Measurements from ENCODE around the gene B4GALT6.

- TF ChIP-seq POLR2A (IDR thresholded peaks at IDR 0.05) (no peak), CTCF (IDR thresholded peaks at IDR 0.05) (no peak)
Measured at GRCh38 chr18:31669541-31669940, 14.8 kb downstream of the B4GALT6 start.

Measured in esophagus squamous epithelium (tissue), 4 donors.